ENCODE data around the gene NFAM1.

- no peak for TF ChIP-seq POLR2A (IDR thresholded peaks at IDR 0.05)
- no peak for TF ChIP-seq CTCF (IDR thresholded peaks at IDR 0.05 in 8 of 11, conservative IDR thresholded peaks at IDR 0.05 in 3 of 11)
Observed at GRCh38 chr22:42431401-42432019, 693 bp downstream of the NFAM1 start.
